Endodermal cell (in vitro differentiated cells): Measurements from ENCODE around the gene ZP3. TPM values are rescaled to one million over a fixed set of nuclear protein-coding genes. Genes with fewer than 3 reads are reported as not detected.

Experiments used
- DNase-seq: peaks from one replicate; pipeline ENCODE4 v3.0.0-alpha.2; 2017
- H3K27ac ChIP-seq: 2 replicates; pipeline ENCODE4 v1.5.1; 2013; ENCODE audit warnings: mild to moderate bottlenecking, low read depth, low read length, moderate library complexity
- H3K27me3 ChIP-seq: 2 replicates; pipeline ENCODE4 v1.6.1; 2013; ENCODE audit warnings: mild to moderate bottlenecking, low read length, moderate library complexity; ENCODE audit not compliant: insufficient read depth, control insufficient read depth, poor library complexity, severe bottlenecking
- H3K36me3 ChIP-seq: 2 replicates; pipeline ENCODE4 v1.7.0; 2013; ENCODE audit warnings: mild to moderate bottlenecking, low read length, moderate library complexity; ENCODE audit not compliant: control insufficient read depth, insufficient read depth
- H3K4me1 ChIP-seq: one replicate; pipeline ENCODE4 v1.7.0; 2013; ENCODE audit warnings: low read length; ENCODE audit not compliant: control insufficient read depth, insufficient read depth
- H3K4me3 ChIP-seq: 2 replicates; pipeline ENCODE4 v1.5.1; 2013; ENCODE audit warnings: mild to moderate bottlenecking, low read length, moderate library complexity
- H3K9ac ChIP-seq: 2 replicates; pipeline ENCODE4 v1.6.1; 2013; ENCODE audit warnings: mild to moderate bottlenecking, low read length, moderate library complexity; ENCODE audit not compliant: poor library complexity, severe bottlenecking; ENCODE audit errors: extremely low read depth
- H3K9me3 ChIP-seq: 2 replicates; pipeline ENCODE4 v1.6.1; 2013; ENCODE audit warnings: mild to moderate bottlenecking, low read length, moderate library complexity; ENCODE audit not compliant: control insufficient read depth
- H3K27ac Mint-ChIP-seq: 2 replicates; pipeline ENCODE4 v1.8.0; 2020; ENCODE audit warnings: mixed read lengths
- H3K27me3 Mint-ChIP-seq: 2 replicates; pipeline ENCODE4 v1.8.0; 2021; ENCODE audit warnings: mild to moderate bottlenecking, mixed read lengths; ENCODE audit not compliant: insufficient read depth
- H3K36me3 Mint-ChIP-seq: 2 replicates; pipeline ENCODE4 v1.8.0; 2020; ENCODE audit warnings: low read depth, mixed read lengths
- H3K4me1 Mint-ChIP-seq: 2 replicates; pipeline ENCODE4 v1.8.0; 2020; ENCODE audit warnings: mixed read lengths
- H3K4me3 Mint-ChIP-seq: 2 replicates; pipeline ENCODE4 v1.8.0; 2020; ENCODE audit warnings: mild to moderate bottlenecking, moderate library complexity, mixed read lengths
- H3K9me3 Mint-ChIP-seq: 2 replicates; pipeline ENCODE4 v1.8.0; 2020; ENCODE audit warnings: mild to moderate bottlenecking, mixed read lengths
- WGBS, 2 experiments: methylation state at CpG; one replicate each; pipeline versions ENCODE4 v1.1.5 to v1.1.7; 2013; ENCODE audit warnings: missing lambda C conversion rate in 2 of 2, mixed read lengths in 1 of 2; ENCODE audit not compliant: insufficient coverage in 1 of 2, insufficient read length in 1 of 2; 5-methylcytosine and 5-hydroxymethylcytosine counted together
- total RNA-seq, 2 donors: library from RNA; stranded (reverse); fragmentation: NEBNext Ultra II Directional in 1 of 2; extraction: Animal tissue kit (Norgen Biotek cat#: 25700) in 1 of 2; gene quantifications; 2 replicates in 1 of 2; 3 replicates in 1 of 2; pipeline ENCODE4 v1.2.1, GENCODE V29; 2021
- TF ChIP-seq, protein P1 (sequence below): fragments of 200-600 bp; sonication (generic); conservative IDR thresholded peaks from 2 replicates; pipeline ENCODE4 v1.5.0; 2021; ENCODE audit warnings: antibody characterized with exemption, mild to moderate bottlenecking

The ZP3 gene
- total RNA-seq, 2 donors from 2014 or later, result 0.53 to 2.3 TPM

DNA sequence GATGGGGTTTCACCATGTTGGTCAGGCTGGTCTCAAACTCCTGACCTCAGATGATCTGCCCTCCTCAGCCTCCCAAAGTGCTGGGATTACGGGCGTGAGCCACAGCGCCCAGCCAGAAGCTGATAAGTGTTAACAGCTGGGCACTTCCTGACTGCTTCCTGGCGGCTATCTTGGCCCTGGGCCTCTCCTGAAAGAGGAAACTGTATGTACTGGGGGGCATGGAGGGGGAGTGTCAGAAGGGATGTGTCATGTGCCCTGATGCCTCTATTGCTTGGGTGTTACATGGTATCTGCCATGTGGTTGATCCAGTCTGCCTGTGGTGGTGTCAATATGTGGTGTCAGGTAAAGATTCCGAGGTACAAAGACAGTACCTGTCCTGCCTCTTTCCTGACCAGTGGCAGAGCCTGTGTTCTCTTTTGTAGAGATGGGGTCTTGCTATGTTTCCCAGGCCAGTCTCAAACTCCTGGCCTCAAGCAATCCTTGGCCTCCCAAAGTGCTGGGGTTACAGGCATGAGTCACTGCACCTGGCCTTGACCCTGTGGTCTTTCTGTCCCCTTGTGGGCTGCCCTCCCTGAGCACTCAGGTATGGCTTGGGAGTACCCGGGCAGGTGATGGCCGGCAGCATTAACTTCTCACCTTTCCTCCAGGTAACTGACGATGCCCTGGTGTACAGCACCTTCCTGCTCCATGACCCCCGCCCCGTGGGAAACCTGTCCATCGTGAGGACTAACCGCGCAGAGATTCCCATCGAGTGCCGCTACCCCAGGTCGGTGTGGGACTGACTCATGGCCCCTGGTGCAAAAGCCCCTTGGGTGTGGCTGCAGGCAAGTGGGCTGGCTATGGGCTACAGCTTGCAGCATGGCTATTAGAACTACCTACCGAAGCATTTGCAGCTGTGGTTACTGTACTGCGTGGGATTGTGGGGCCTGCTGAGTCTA, 4.4 kb downstream of the ZP3 start:
- Histone ChIP-seq H3K9ac (no peak overlapping the region), H3K27me3 (no peaks in the 10 kb centered on the region), H3K9me3 (no peaks in the 10 kb centered on the region), H3K36me3 (no peaks in the 10 kb centered on the region), H3K4me1 (no peaks in the 10 kb centered on the region), H3K4me3 (no peak overlapping the region), H3K27ac (no peak overlapping the region)
- peaks cover 3% of the 10 kb centered on the region for H3K4me1 Mint-ChIP-seq
- peak; percentile 65 for DNase-seq
- no peaks in the 10 kb centered on the region for H3K36me3 Mint-ChIP-seq
- H3K27me3 Mint-ChIP-seq, result no peaks in the 10 kb centered on the region
- H3K9me3 Mint-ChIP-seq, result no peaks in the 10 kb centered on the region
- TF ChIP-seq, protein P1, sequence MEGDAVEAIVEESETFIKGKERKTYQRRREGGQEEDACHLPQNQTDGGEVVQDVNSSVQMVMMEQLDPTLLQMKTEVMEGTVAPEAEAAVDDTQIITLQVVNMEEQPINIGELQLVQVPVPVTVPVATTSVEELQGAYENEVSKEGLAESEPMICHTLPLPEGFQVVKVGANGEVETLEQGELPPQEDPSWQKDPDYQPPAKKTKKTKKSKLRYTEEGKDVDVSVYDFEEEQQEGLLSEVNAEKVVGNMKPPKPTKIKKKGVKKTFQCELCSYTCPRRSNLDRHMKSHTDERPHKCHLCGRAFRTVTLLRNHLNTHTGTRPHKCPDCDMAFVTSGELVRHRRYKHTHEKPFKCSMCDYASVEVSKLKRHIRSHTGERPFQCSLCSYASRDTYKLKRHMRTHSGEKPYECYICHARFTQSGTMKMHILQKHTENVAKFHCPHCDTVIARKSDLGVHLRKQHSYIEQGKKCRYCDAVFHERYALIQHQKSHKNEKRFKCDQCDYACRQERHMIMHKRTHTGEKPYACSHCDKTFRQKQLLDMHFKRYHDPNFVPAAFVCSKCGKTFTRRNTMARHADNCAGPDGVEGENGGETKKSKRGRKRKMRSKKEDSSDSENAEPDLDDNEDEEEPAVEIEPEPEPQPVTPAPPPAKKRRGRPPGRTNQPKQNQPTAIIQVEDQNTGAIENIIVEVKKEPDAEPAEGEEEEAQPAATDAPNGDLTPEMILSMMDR, result no peak
- 87 to 91% methylated on average over 6 to 18 of the region's 18 CpGs for WGBS, 2 experiments
- no peak overlapping the region for H3K4me3 Mint-ChIP-seq
- H3K27ac Mint-ChIP-seq, result no peak overlapping the region

DNA sequence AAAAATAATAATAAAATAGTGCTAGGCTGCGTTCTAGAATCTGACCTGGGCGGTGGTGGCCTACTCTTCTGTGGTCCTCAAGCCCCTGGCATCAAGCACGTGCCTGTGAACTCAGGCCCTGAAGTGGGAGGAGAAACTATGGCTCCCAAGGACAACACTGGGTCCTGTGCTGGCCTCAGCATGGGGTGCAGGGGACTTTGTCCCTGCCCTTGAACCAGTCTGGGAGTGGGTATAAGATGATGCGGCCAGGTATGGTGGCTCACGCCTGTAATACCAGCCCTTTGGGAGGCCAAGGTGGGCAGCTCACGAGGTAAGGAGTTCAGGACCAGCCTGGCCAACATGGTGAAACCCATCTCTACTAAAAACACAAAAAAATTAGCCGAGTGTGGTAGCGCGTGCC, 5.5 kb downstream of the ZP3 start:
- peaks cover 3% of the 10 kb centered on the region for H3K4me1 Mint-ChIP-seq
- no peaks in the 10 kb centered on the region for H3K27me3 ChIP-seq

DNA sequence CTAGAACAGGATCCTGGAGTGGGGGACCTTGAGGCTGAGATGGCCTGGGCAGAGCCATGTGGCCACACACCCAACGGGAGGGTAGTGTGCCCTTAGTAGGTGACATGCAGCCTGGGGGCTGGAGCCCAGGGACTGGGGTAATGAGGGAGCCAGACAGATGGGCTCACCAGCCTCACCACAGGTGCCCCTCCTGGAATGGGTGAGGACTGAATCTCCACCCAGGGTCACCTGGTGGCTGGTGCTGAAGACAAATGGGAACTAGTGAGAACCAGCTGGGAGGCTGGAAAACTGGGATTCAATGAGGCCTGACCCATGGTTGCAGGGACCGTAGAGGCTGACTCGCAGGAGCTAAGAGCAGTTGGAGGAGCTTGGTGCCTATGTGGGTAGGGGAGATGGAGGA, 6.1 kb downstream of the ZP3 start:
- no peaks in the 10 kb centered on the region for H3K27me3 ChIP-seq
- H3K4me1 ChIP-seq, result no peaks in the 10 kb centered on the region
- Mint-ChIP-seq H3K27ac (no peak overlapping the region), H3K4me3 (no peak overlapping the region), H3K4me1 (peaks cover 3% of the 10 kb centered on the region), H3K9me3 (no peaks in the 10 kb centered on the region), H3K36me3 (peaks cover 6% of the 10 kb centered on the region), H3K27me3 (no peaks in the 10 kb centered on the region)
- no peaks in the 10 kb centered on the region for H3K36me3 ChIP-seq
- no peaks in the 10 kb centered on the region for H3K9me3 ChIP-seq
- no peak overlapping the region for H3K9ac ChIP-seq
- TF ChIP-seq, protein P1, result no peak
- DNase-seq, result no peak
- 90 to 94% methylated on average over 3 of the region's 3 CpGs for WGBS, 2 experiments
- H3K4me3 ChIP-seq, result no peak overlapping the region
- no peak overlapping the region for H3K27ac ChIP-seq

More for the DNA sequence above, 5.5 kb downstream of the ZP3 start:
- 94 to 97% methylated on average over 6 to 9 of the region's 9 CpGs for WGBS, 2 experiments
- Histone ChIP-seq H3K9me3 (no peaks in the 10 kb centered on the region), H3K4me1 (no peaks in the 10 kb centered on the region), H3K27ac (no peak overlapping the region), H3K4me3 (no peak overlapping the region), H3K36me3 (no peaks in the 10 kb centered on the region), H3K9ac (no peak overlapping the region)
- no peak overlapping the region for H3K4me3 Mint-ChIP-seq
- H3K27ac Mint-ChIP-seq, result no peak overlapping the region
- peaks cover 3% of the 10 kb centered on the region for H3K36me3 Mint-ChIP-seq
- no peaks in the 10 kb centered on the region for H3K9me3 Mint-ChIP-seq
- DNase-seq, result no peak
- H3K27me3 Mint-ChIP-seq, result no peaks in the 10 kb centered on the region
- TF ChIP-seq, protein P1, result no peak
